Gastrocnemius medialis (tissue), 4 donors: ENCODE data around the gene DHRS1. TPM values are rescaled to one million over a fixed set of nuclear protein-coding genes. Genes with fewer than 3 reads are reported as not detected.
A peak's percentile ranks its signal among the peaks of the same experiment; 100 is the strongest.

Experiments
- ATAC-seq, 2 donors: fragments of 150-250 bp; one replicate each; pipeline ENCODE4 v1.9.1; 2016
- DNase-seq, 2 donors: peaks; one replicate each; pipeline ENCODE4 v3.0.0-alpha.2; 2019
- H3K27ac ChIP-seq, 4 donors: fragments of 200-600 bp; sonication (generic); 1 replicate in 1 of 4; 2 replicates in 3 of 4; pipeline ENCODE4 v1.5.1; 2016 to 2018; ENCODE audit warnings: mild to moderate bottlenecking in 2 of 4, moderate library complexity in 1 of 4
- H3K27me3 ChIP-seq, 3 donors: fragments of 200-600 bp; sonication (generic) in 2 of 3; 1 replicate in 1 of 3; 2 replicates in 2 of 3; pipeline versions ENCODE4 v1.5.1 to v1.6.0; 2016 to 2019; ENCODE audit warnings: mild to moderate bottlenecking in 1 of 3, moderate library complexity in 1 of 3
- H3K36me3 ChIP-seq, 2 donors: fragments of 200-600 bp; sonication (generic) in 1 of 2; one replicate each; pipeline ENCODE4 v1.5.1; 2017 to 2018
- H3K4me1 ChIP-seq, 2 donors: fragments of 200-600 bp; sonication (generic) in 1 of 2; one replicate each; pipeline ENCODE4 v1.5.1; 2016 to 2017; ENCODE audit warnings: mild to moderate bottlenecking in 2 of 2
- H3K4me3 ChIP-seq, 4 donors: fragments of 200-600 bp; sonication (generic) in 3 of 4; 1 replicate in 1 of 4; 2 replicates in 3 of 4; pipeline ENCODE4 v1.5.1; 2016 to 2019; ENCODE audit warnings: mild to moderate bottlenecking in 2 of 4
- H3K9me3 ChIP-seq, 3 donors: fragments of 200-600 bp; sonication (generic) in 2 of 3; 1 replicate in 1 of 3; 2 replicates in 2 of 3; pipeline ENCODE4 v1.5.1; 2016 to 2019
- CTCF ChIP-seq, 5 experiments: fragments of 450-650 bp in 3 of 5; fragments of 200-600 bp in 2 of 5; sonication (generic) in 2 of 5; IDR thresholded peaks in 4 of 5; conservative IDR thresholded peaks in 1 of 5; 1 replicate in 4 of 5; 2 replicates in 1 of 5; pipeline ENCODE4 v1.5.1; 2016 to 2019; ENCODE audit warnings: antibody characterized with exemption in 5 of 5, mild to moderate bottlenecking in 3 of 5, moderate library complexity in 3 of 5
- POLR2A ChIP-seq, 2 donors: fragments of 450-650 bp; IDR thresholded peaks; one replicate each; pipeline ENCODE4 v1.6.1; 2017; ENCODE audit warnings: antibody characterized with exemption in 2 of 2, mild to moderate bottlenecking in 2 of 2, moderate library complexity in 2 of 2
- in situ Hi-C, 4 donors: fragments of 200-750 bp; cut with MboI; loops; one replicate each; pipeline versions ENCODE4 v1.15.0 to v1.8.0; 2017; ENCODE audit warnings: low sequenced_read_pairs in 4 of 4
- intact Hi-C: fragments of 100-400 bp; cut with DNase I; formaldehyde crosslinking; loops from one replicate; pipeline ENCODE4 v1.15.1; 2023; ENCODE audit warnings: low total_unique reads
- total RNA-seq, 4 donors: library from RNA; depleted of rRNA; stranded (reverse); fragments of >200 nt; gene quantifications; one replicate each; pipeline versions ENCODE4 v1.1.0 to v1.2.3, GENCODE V29; 2016

The DHRS1 gene
- total RNA-seq, 4 donors from 2014 or later: 1.9 to 12.2 (median 8.2) TPM

GRCh38 chr14:24322672-24323071, 23.1 kb upstream of the DHRS1 start:
- Histone ChIP-seq H3K4me3 (no peak overlapping the region), H3K36me3 (no peaks in the 10 kb centered on the region), H3K9me3 (no peaks in the 10 kb centered on the region), H3K4me1 (no peaks in the 10 kb centered on the region), H3K27ac (no peak overlapping the region), H3K27me3 (peaks cover 8 to 18% (median 8%) of the 10 kb centered on the region in 3 donors)
- TF ChIP-seq CTCF (IDR thresholded peaks at IDR 0.05 in 4 of 5, conservative IDR thresholded peaks at IDR 0.05 in 1 of 5) (no peak), POLR2A (IDR thresholded peaks at IDR 0.05) (no peak)
- ATAC-seq (no peak), DNase-seq (no peak)
- in situ Hi-C loops (no loop called here), intact Hi-C loops (no loop called here)

GRCh38 chr14:24321212-24321975, 21.8 kb upstream of the DHRS1 start:
- Histone ChIP-seq H3K36me3 (no peaks in the 10 kb centered on the region), H3K27me3 (peaks cover 11 to 31% (median 20%) of the 10 kb centered on the region in 3 donors), H3K4me3 (no peak overlapping the region), H3K27ac (no peak overlapping the region), H3K9me3 (no peaks in the 10 kb centered on the region), H3K4me1 (peaks cover 0 to 2% of the 10 kb centered on the region in 2 donors)
- TF ChIP-seq CTCF (IDR thresholded peaks at IDR 0.05 in 4 of 5, conservative IDR thresholded peaks at IDR 0.05 in 1 of 5) (no peak), POLR2A (IDR thresholded peaks at IDR 0.05) (no peak)
- intact Hi-C loops (no loop called here), in situ Hi-C loops (no loop called here)
- DNase-seq (no peak), ATAC-seq (no peak)

GRCh38 chr14:24317141-24317928, 17.8 kb upstream of the DHRS1 start:
- no peak for ATAC-seq

GRCh38 chr14:24316597-24316950, 17.0 kb upstream of the DHRS1 start:
- peaks cover 11 to 31% (median 20%) of the 10 kb centered on the region in 3 donors for H3K27me3 ChIP-seq
- TF ChIP-seq CTCF (IDR thresholded peaks at IDR 0.05 in 4 of 5, conservative IDR thresholded peaks at IDR 0.05 in 1 of 5) (no peak), POLR2A (IDR thresholded peaks at IDR 0.05) (no peak)
- intact Hi-C loops (no loop called here), in situ Hi-C loops (no loop called here)
- peaks cover 0 to 9% of the 10 kb centered on the region in 2 donors for H3K4me1 ChIP-seq
- H3K9me3 ChIP-seq: no peaks in the 10 kb centered on the region
- H3K27ac ChIP-seq: peak overlapping the region in 2 of 4 donors; percentile 49 to 53
- peak overlapping the region in 1 of 4 donors; percentile 18 for H3K4me3 ChIP-seq
- DNase-seq: no peak
- ATAC-seq: no peak
- H3K36me3 ChIP-seq: no peaks in the 10 kb centered on the region

More at GRCh38 chr14:24317141-24317928, 17.8 kb upstream of the DHRS1 start:
- Histone ChIP-seq H3K9me3 (no peaks in the 10 kb centered on the region), H3K27me3 (peaks cover 11 to 31% (median 20%) of the 10 kb centered on the region in 3 donors), H3K27ac (no peak overlapping the region), H3K36me3 (no peaks in the 10 kb centered on the region), H3K4me1 (peaks cover 0 to 9% of the 10 kb centered on the region in 2 donors), H3K4me3 (no peak overlapping the region)
- no peak for DNase-seq
- in situ Hi-C loops: no loop called here
- no peak for TF ChIP-seq POLR2A (IDR thresholded peaks at IDR 0.05)
- no peak for TF ChIP-seq CTCF (IDR thresholded peaks at IDR 0.05 in 4 of 5, conservative IDR thresholded peaks at IDR 0.05 in 1 of 5)
- intact Hi-C loops: no loop called here
